ENCODE measurements around the gene EPB41L4A. TPM values are rescaled to one million over a fixed set of nuclear protein-coding genes. Genes with fewer than 3 reads are reported as not detected.

Gene EPB41L4A
- polyA plus RNA-seq, 4 donors = 0.67 to 11.5 (median 2.9) TPM

DNA sequence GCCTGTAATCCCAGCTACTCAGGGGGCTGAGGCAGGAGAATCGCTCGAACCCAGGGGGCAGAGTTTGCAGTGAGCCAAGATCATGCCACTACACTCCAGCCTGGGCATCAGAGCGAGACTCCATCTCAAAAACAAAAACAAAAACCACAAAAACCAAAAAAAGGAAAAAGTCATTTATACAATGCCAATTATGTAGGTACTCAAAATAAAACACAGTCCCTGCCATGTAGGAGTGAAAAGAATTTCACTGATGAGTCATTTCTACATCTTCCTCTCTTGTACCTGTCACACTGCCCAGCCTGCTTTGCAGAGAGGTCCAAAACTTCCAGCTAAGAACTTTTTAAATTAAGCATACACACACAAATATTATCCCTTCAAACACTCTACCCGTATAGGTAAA, 215.8 kb downstream of the EPB41L4A start:
- Histone ChIP-seq H3K9me3 (ENCODE audit: control insufficient read depth in 2 of 2, insufficient read depth in 1 of 2, low read depth in 1 of 2, low read length in 1 of 2) (no peaks in the 10 kb centered on the region), H3K4me1 (ENCODE audit: control insufficient read depth in 3 of 3, insufficient read depth in 2 of 3, low read depth in 1 of 3, low read length in 2 of 3) (no peaks in the 10 kb centered on the region), H3K36me3 (ENCODE audit: control insufficient read depth in 3 of 3, insufficient read depth in 2 of 3, low read depth in 1 of 3, low read length in 3 of 3) (peaks cover 0 to 3% (median 0%) of the 10 kb centered on the region in 3 donors), H3K27ac (ENCODE audit: low read depth in 1 of 3, low read length in 2 of 3) (no peak overlapping the region), H3K27me3 (ENCODE audit: control insufficient read depth in 3 of 3, insufficient read depth in 3 of 3, low read length in 3 of 3) (no peaks in the 10 kb centered on the region), H3K4me3 (ENCODE audit: low read depth in 1 of 3, low read length in 3 of 3) (no peak overlapping the region)
- 83 to 93% (median 85%) methylated on average over 4 of the region's 4 CpGs for WGBS, 3 donors
- no peak for FAIRE-seq
- no peak for DNase-seq

DNA sequence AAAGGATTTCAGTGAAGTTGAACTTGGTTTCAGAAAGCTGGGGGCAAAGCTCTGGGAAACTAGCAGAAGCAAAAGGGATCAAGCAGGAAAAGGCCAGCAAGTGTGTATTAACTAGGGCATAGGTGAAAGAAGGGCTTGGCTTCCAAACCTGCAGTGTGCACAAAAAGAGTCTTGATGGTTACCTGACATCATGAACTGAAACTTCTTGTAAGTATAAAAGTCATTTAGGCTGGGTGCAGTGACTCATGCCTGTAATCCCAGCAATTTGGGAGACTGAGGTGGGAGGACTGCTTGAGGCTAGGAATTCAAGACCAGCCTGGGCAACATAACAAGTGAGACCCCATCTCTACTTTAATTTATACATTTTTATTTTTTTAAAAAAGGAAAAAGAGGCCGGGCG, 216.4 kb downstream of the EPB41L4A start:
- Histone ChIP-seq H3K27ac (ENCODE audit: low read depth in 1 of 3, low read length in 2 of 3) (no peak overlapping the region), H3K9me3 (ENCODE audit: control insufficient read depth in 2 of 2, insufficient read depth in 1 of 2, low read depth in 1 of 2, low read length in 1 of 2) (no peaks in the 10 kb centered on the region), H3K27me3 (ENCODE audit: control insufficient read depth in 3 of 3, insufficient read depth in 3 of 3, low read length in 3 of 3) (no peaks in the 10 kb centered on the region), H3K4me3 (ENCODE audit: low read depth in 1 of 3, low read length in 3 of 3) (no peak overlapping the region), H3K4me1 (ENCODE audit: control insufficient read depth in 3 of 3, insufficient read depth in 2 of 3, low read depth in 1 of 3, low read length in 2 of 3) (no peaks in the 10 kb centered on the region), H3K36me3 (ENCODE audit: control insufficient read depth in 3 of 3, insufficient read depth in 2 of 3, low read depth in 1 of 3, low read length in 3 of 3) (peaks cover 0 to 3% (median 0%) of the 10 kb centered on the region in 3 donors)
- no peak for FAIRE-seq
- no peak for DNase-seq
- 96 to 100% (median 98%) methylated on average over 2 of the region's 2 CpGs for WGBS, 3 donors

DNA sequence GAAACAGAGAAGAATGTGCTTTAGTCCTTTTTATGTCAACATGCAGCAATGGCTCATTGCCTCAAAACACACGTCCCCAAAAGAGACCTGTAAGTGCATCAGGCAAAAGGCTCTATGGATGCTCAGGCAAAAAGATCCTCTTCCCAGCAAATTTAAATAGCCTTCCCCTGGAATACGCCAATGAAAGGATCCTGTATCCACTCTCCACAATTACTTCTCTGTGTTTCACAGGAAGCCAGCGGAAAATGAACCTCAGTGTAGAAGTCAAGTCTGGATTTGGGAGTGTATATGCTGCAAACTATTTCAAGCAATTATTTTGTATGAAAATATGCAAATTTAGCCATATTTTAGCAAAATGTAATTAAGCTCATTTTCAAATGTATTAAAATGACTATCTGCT, 217.9 kb downstream of the EPB41L4A start:
- FAIRE-seq = no peak

DNA sequence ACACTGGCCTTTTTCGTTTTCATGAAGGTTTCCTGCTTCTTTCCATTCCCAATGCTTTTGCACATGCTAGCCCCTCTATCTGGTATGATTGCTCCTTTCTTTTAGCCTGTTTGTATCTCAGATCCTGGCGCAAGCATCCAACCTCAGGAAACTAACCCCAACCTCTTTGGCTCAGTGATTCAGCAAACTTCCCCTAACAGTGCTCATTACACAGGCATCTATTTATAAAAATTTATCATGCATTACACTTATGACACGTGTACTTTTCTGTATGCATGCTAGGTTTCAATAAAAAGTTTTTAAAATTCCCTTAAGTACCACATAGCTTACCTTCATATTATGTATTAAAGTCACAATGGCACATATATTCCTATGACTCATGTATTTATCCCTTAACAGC, 218.9 kb downstream of the EPB41L4A start:
- FAIRE-seq = no peak
- no peak for DNase-seq
- Histone ChIP-seq H3K4me3 (ENCODE audit: low read depth in 1 of 3, low read length in 3 of 3) (no peak overlapping the region), H3K27me3 (ENCODE audit: control insufficient read depth in 3 of 3, insufficient read depth in 3 of 3, low read length in 3 of 3) (no peaks in the 10 kb centered on the region), H3K27ac (ENCODE audit: low read depth in 1 of 3, low read length in 2 of 3) (no peak overlapping the region), H3K4me1 (ENCODE audit: control insufficient read depth in 3 of 3, insufficient read depth in 2 of 3, low read depth in 1 of 3, low read length in 2 of 3) (no peaks in the 10 kb centered on the region), H3K9me3 (ENCODE audit: control insufficient read depth in 2 of 2, insufficient read depth in 1 of 2, low read depth in 1 of 2, low read length in 1 of 2) (no peaks in the 10 kb centered on the region), H3K36me3 (ENCODE audit: control insufficient read depth in 3 of 3, insufficient read depth in 2 of 3, low read depth in 1 of 3, low read length in 3 of 3) (peaks cover 0 to 4% (median 0%) of the 10 kb centered on the region in 3 donors)
- WGBS, 3 donors = 79 to 81% (median 80%) methylated on average over 3 of the region's 3 CpGs

More for the DNA sequence above, 217.9 kb downstream of the EPB41L4A start:
- H3K27me3 ChIP-seq (ENCODE audit: control insufficient read depth in 3 of 3, insufficient read depth in 3 of 3, low read length in 3 of 3) = no peaks in the 10 kb centered on the region
- H3K27ac ChIP-seq (ENCODE audit: low read depth in 1 of 3, low read length in 2 of 3) = no peak overlapping the region
- H3K9me3 ChIP-seq (ENCODE audit: control insufficient read depth in 2 of 2, insufficient read depth in 1 of 2, low read depth in 1 of 2, low read length in 1 of 2) = no peaks in the 10 kb centered on the region
- 77 to 89% (median 88%) methylated on average over 3 of the region's 3 CpGs for WGBS, 3 donors
- no peak for DNase-seq
- H3K4me3 ChIP-seq (ENCODE audit: low read depth in 1 of 3, low read length in 3 of 3) = no peak overlapping the region
- peaks cover 0 to 3% (median 0%) of the 10 kb centered on the region in 3 donors for H3K36me3 ChIP-seq (ENCODE audit: control insufficient read depth in 3 of 3, insufficient read depth in 2 of 3, low read depth in 1 of 3, low read length in 3 of 3)
- no peaks in the 10 kb centered on the region for H3K4me1 ChIP-seq (ENCODE audit: control insufficient read depth in 3 of 3, insufficient read depth in 2 of 3, low read depth in 1 of 3, low read length in 2 of 3)

DNA sequence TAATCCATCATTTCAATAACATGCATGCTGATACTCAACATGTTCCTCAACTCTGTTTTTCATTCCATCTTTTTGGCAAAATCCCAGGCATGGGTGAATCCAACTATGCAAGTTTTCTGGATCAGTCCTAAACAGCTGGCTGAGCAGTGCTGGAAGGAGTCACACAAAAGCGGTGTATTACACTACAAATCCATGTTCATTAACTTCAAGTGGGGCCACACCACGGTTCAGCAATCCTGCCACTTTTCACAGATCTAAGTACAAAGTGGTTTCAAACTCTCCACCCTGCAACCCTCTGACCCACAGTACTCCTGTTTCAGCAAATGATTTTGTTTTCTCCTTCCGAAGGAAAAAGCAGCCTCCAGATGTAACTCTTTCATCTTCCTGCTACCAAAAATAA, 222.5 kb downstream of the EPB41L4A start:
- DNase-seq = no peak
- H3K27ac ChIP-seq (ENCODE audit: low read depth in 1 of 3, low read length in 2 of 3) = no peak overlapping the region
- no peak for FAIRE-seq
- peaks cover 0 to 9% (median 0%) of the 10 kb centered on the region in 3 donors for H3K36me3 ChIP-seq (ENCODE audit: control insufficient read depth in 3 of 3, insufficient read depth in 2 of 3, low read depth in 1 of 3, low read length in 3 of 3)
- no peaks in the 10 kb centered on the region for H3K4me1 ChIP-seq (ENCODE audit: control insufficient read depth in 3 of 3, insufficient read depth in 2 of 3, low read depth in 1 of 3, low read length in 2 of 3)
- no peak overlapping the region for H3K4me3 ChIP-seq (ENCODE audit: low read depth in 1 of 3, low read length in 3 of 3)
- WGBS, 3 donors = 73 to 80% (median 80%) methylated on average over 3 of the region's 3 CpGs
- H3K27me3 ChIP-seq (ENCODE audit: control insufficient read depth in 3 of 3, insufficient read depth in 3 of 3, low read length in 3 of 3) = peaks cover 0 to 2% (median 0%) of the 10 kb centered on the region in 3 donors
- H3K9me3 ChIP-seq (ENCODE audit: control insufficient read depth in 2 of 2, insufficient read depth in 1 of 2, low read depth in 1 of 2, low read length in 1 of 2) = no peaks in the 10 kb centered on the region

DNA sequence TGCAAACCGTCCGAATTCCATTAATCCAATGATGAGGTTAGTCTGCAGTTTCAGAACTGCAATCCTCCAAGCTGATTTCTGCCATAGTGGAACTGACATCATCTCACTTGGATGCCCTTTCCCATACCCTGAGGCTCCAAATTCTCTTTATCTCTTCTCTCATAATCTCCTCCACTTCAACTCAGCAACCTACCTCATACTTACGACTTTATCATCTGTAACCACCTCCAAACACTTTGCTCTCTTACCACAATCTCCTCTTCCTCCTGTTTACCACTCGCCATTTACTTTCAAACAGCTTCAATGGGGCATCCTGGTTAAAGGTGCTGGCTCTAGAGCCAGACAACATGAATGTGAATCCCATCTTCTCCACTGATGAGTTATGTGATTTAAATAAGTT, 223.2 kb downstream of the EPB41L4A start:
- Histone ChIP-seq H3K4me1 (ENCODE audit: control insufficient read depth in 3 of 3, insufficient read depth in 2 of 3, low read depth in 1 of 3, low read length in 2 of 3) (no peaks in the 10 kb centered on the region), H3K4me3 (ENCODE audit: low read depth in 1 of 3, low read length in 3 of 3) (no peak overlapping the region), H3K36me3 (ENCODE audit: control insufficient read depth in 3 of 3, insufficient read depth in 2 of 3, low read depth in 1 of 3, low read length in 3 of 3) (peaks cover 0 to 8% (median 0%) of the 10 kb centered on the region in 3 donors), H3K27ac (ENCODE audit: low read depth in 1 of 3, low read length in 2 of 3) (no peak overlapping the region), H3K27me3 (ENCODE audit: control insufficient read depth in 3 of 3, insufficient read depth in 3 of 3, low read length in 3 of 3) (peaks cover 0 to 2% (median 0%) of the 10 kb centered on the region in 3 donors), H3K9me3 (ENCODE audit: control insufficient read depth in 2 of 2, insufficient read depth in 1 of 2, low read depth in 1 of 2, low read length in 1 of 2) (no peaks in the 10 kb centered on the region)
- FAIRE-seq (no peak), DNase-seq (no peak)
- 76 to 85% (median 81%) methylated on average over 4 of the region's 4 CpGs for WGBS, 3 donors

DNA sequence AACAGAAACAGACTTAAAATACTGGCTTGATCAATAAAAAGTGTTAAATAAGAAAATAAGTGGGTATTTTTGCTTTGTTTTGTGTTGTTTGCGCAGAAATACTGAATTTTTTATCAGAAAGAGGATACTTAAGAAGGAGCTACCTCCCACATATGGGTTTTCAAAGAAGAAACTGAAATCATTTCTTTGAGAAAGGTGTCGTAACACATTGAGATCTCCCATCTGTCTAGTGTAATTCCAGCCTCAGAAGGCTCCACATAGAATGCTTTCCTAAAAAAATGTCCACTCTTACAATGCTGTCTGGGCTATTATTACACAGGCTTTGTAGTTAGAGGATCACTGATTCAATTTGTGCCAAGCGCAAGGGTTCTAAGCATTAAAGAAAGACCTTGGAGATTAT, 226.2 kb downstream of the EPB41L4A start:
- Histone ChIP-seq H3K9me3 (ENCODE audit: control insufficient read depth in 2 of 2, insufficient read depth in 1 of 2, low read depth in 1 of 2, low read length in 1 of 2) (no peaks in the 10 kb centered on the region), H3K27ac (ENCODE audit: low read depth in 1 of 3, low read length in 2 of 3) (no peak overlapping the region), H3K36me3 (ENCODE audit: control insufficient read depth in 3 of 3, insufficient read depth in 2 of 3, low read depth in 1 of 3, low read length in 3 of 3) (peaks cover 0 to 8% (median 0%) of the 10 kb centered on the region in 3 donors), H3K4me3 (ENCODE audit: low read depth in 1 of 3, low read length in 3 of 3) (no peak overlapping the region), H3K27me3 (ENCODE audit: control insufficient read depth in 3 of 3, insufficient read depth in 3 of 3, low read length in 3 of 3) (peaks cover 0 to 2% (median 0%) of the 10 kb centered on the region in 3 donors), H3K4me1 (ENCODE audit: control insufficient read depth in 3 of 3, insufficient read depth in 2 of 3, low read depth in 1 of 3, low read length in 2 of 3) (no peaks in the 10 kb centered on the region)
- no peak for DNase-seq
- FAIRE-seq = no peak
- WGBS, 3 donors = 92 to 95% (median 94%) methylated on average over 3 of the region's 3 CpGs

DNA sequence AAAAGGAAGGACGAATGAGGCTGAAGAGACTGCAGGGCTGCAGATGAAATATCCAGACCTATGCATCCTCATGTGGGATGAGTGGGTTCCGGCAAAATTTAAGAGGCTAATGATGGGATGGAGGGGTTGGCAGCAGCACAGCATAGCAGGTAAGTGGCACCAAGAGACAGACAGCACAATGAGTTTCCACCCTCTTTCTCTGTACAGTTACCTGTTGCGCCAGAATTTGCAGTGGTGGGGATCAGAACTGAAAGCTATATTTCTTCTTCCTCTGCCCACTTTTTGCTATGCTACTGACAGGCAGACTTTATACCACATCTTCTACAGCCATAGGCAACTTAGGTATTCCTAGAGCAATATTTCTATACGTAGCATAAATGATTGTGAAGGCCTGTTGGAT, 227.0 kb downstream of the EPB41L4A start:
- Histone ChIP-seq H3K4me1 (ENCODE audit: control insufficient read depth in 3 of 3, insufficient read depth in 2 of 3, low read depth in 1 of 3, low read length in 2 of 3) (no peaks in the 10 kb centered on the region), H3K36me3 (ENCODE audit: control insufficient read depth in 3 of 3, insufficient read depth in 2 of 3, low read depth in 1 of 3, low read length in 3 of 3) (peaks cover 0 to 8% (median 0%) of the 10 kb centered on the region in 3 donors), H3K27ac (ENCODE audit: low read depth in 1 of 3, low read length in 2 of 3) (no peak overlapping the region), H3K9me3 (ENCODE audit: control insufficient read depth in 2 of 2, insufficient read depth in 1 of 2, low read depth in 1 of 2, low read length in 1 of 2) (no peaks in the 10 kb centered on the region), H3K4me3 (ENCODE audit: low read depth in 1 of 3, low read length in 3 of 3) (no peak overlapping the region), H3K27me3 (ENCODE audit: control insufficient read depth in 3 of 3, insufficient read depth in 3 of 3, low read length in 3 of 3) (peaks cover 0 to 2% (median 0%) of the 10 kb centered on the region in 3 donors)
- DNase-seq = no peak
- WGBS, 3 donors = 82 to 93% (median 86%) methylated on average over 4 of the region's 4 CpGs
- no peak for FAIRE-seq

DNA sequence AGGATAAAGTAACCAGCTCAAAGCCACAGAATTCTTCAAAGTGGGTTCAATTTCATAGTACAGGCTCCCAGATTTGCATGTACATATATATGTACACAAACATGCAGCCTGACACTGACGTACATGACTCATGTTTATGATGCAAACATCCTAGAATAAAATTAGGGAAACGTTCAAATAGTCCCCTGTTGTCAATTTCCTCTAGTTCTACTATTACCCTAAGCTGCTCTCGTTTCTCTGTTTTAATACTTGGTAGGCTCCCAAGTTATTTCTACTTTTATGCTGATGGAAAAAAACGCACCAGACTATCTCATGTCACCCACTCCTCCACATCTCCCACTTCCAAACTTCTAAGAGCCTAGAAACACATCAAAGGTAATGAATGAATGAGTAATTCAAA, 229.7 kb downstream of the EPB41L4A start:
- Histone ChIP-seq H3K36me3 (ENCODE audit: control insufficient read depth in 3 of 3, insufficient read depth in 2 of 3, low read depth in 1 of 3, low read length in 3 of 3) (peaks cover 0 to 3% (median 0%) of the 10 kb centered on the region in 3 donors), H3K4me1 (ENCODE audit: control insufficient read depth in 3 of 3, insufficient read depth in 2 of 3, low read depth in 1 of 3, low read length in 2 of 3) (no peaks in the 10 kb centered on the region), H3K27me3 (ENCODE audit: control insufficient read depth in 3 of 3, insufficient read depth in 3 of 3, low read length in 3 of 3) (peaks cover 0 to 3% (median 2%) of the 10 kb centered on the region in 3 donors), H3K4me3 (ENCODE audit: low read depth in 1 of 3, low read length in 3 of 3) (no peak overlapping the region), H3K9me3 (ENCODE audit: control insufficient read depth in 2 of 2, insufficient read depth in 1 of 2, low read depth in 1 of 2, low read length in 1 of 2) (no peaks in the 10 kb centered on the region), H3K27ac (ENCODE audit: low read depth in 1 of 3, low read length in 2 of 3) (no peak overlapping the region)
- FAIRE-seq = no peak
- WGBS, 3 donors = 43 to 63% (median 45%) methylated on average over 4 of the region's 4 CpGs
- DNase-seq = no peak
